GM18870 (cell line): ENCODE data around the gene DOCK3.
"Not testable (repeated sequence)": the region's sequence is repeated elsewhere in the genome, so short reads cannot be mapped to it uniquely, and the experiment has no call there.

Experiments
- ATAC-seq: cut with Tn5 transposase; IDR thresholded peaks from one replicate; pipeline ENCODE4 v1.9.1; 2021; ENCODE audit warnings: moderate library complexity; ENCODE audit not compliant: unreplicated experiment

The DOCK3 gene

GRCh38 chr3:51279448-51279847, 604.7 kb downstream of the DOCK3 start:
- no peak for ATAC-seq

- no peak for ATAC-seq
Measured at GRCh38 chr3:51280176-51280575, 605.4 kb downstream of the DOCK3 start.

- no peak for ATAC-seq
Measured at GRCh38 chr3:51282931-51283330, 608.2 kb downstream of the DOCK3 start.

- no peak for ATAC-seq
Measured at GRCh38 chr3:51283421-51283820, 608.7 kb downstream of the DOCK3 start.

- no peak for ATAC-seq
Measured at GRCh38 chr3:51295625-51296024, 620.9 kb downstream of the DOCK3 start.

GRCh38 chr3:51297333-51297732, 622.6 kb downstream of the DOCK3 start:
- ATAC-seq = no peak

GRCh38 chr3:51304230-51304629, 629.5 kb downstream of the DOCK3 start:
- no peak for ATAC-seq

- no peak for ATAC-seq
Measured at GRCh38 chr3:51306093-51306492, 631.4 kb downstream of the DOCK3 start.

GRCh38 chr3:51307458-51307857, 632.7 kb downstream of the DOCK3 start:
- no peak for ATAC-seq

- not testable (repeated sequence) for ATAC-seq
Measured at GRCh38 chr3:51307945-51308607, 633.3 kb downstream of the DOCK3 start.

- no peak for ATAC-seq
Measured at GRCh38 chr3:51311055-51311454, 636.3 kb downstream of the DOCK3 start.

GRCh38 chr3:51328206-51328605, 653.5 kb downstream of the DOCK3 start:
- ATAC-seq = no peak

GRCh38 chr3:51330046-51330445, 655.3 kb downstream of the DOCK3 start:
- no peak for ATAC-seq

- no peak for ATAC-seq
Measured at GRCh38 chr3:51332156-51332555, 657.4 kb downstream of the DOCK3 start.

- ATAC-seq = no peak
Measured at GRCh38 chr3:51333021-51333420, 658.3 kb downstream of the DOCK3 start.

- no peak for ATAC-seq
Measured at GRCh38 chr3:51336261-51336660, 661.5 kb downstream of the DOCK3 start.

GRCh38 chr3:51337666-51338065, 662.9 kb downstream of the DOCK3 start:
- no peak for ATAC-seq

GRCh38 chr3:51338632-51339031, 663.9 kb downstream of the DOCK3 start:
- no peak for ATAC-seq

- no peak for ATAC-seq
Measured at GRCh38 chr3:51340013-51340829, 665.5 kb downstream of the DOCK3 start.

GRCh38 chr3:51340989-51341636, 666.4 kb downstream of the DOCK3 start:
- ATAC-seq = no peak

- ATAC-seq = no peak
Measured at GRCh38 chr3:51343918-51344687, 669.4 kb downstream of the DOCK3 start.
